HepG2 (cell line): ENCODE results near the gene KRT16. TPM values are rescaled to one million over a fixed set of nuclear protein-coding genes. Genes with fewer than 3 reads are reported as not detected.

Source experiments
- BORCS8-MEF2B ChIP-seq: sonication (generic); formaldehyde crosslinking; IDR thresholded peaks from 2 replicates; pipeline ENCODE4 v1.8.0; 2022; ENCODE audit warnings: mild to moderate bottlenecking, missing genetic modification reagents
- FOSL2 ChIP-seq: sonication (generic); formaldehyde crosslinking; IDR thresholded peaks from 2 replicates; pipeline ENCODE4 v1.4.0; 2020; ENCODE audit warnings: missing genetic modification reagents
- HDAC2 ChIP-seq: sonication (generic); formaldehyde crosslinking; IDR thresholded peaks from 2 replicates; pipeline ENCODE4 v1.4.0; 2020; ENCODE audit warnings: missing genetic modification reagents
- HNF1B ChIP-seq: sonication (generic); formaldehyde crosslinking; IDR thresholded peaks from 2 replicates; pipeline ENCODE4 v1.5.1; 2020; ENCODE audit warnings: mild to moderate bottlenecking, moderate library complexity, missing genetic modification reagents
- JDP2 ChIP-seq: sonication (generic); formaldehyde crosslinking; IDR thresholded peaks from 2 replicates; pipeline ENCODE4 v1.8.1; 2022; ENCODE audit warnings: missing genetic modification reagents, borderline replicate concordance
- KLF6 ChIP-seq: IDR thresholded peaks from 2 replicates; pipeline ENCODE4 v1.8.0; 2016; ENCODE audit warnings: missing biosample characterization, missing genetic modification reagents
- KMT2A ChIP-seq: sonication (generic); formaldehyde crosslinking; IDR thresholded peaks from 2 replicates; pipeline ENCODE4 v1.4.0; 2020; ENCODE audit warnings: missing genetic modification reagents
- MTA1 ChIP-seq: sonication (generic); formaldehyde crosslinking; IDR thresholded peaks from 2 replicates; pipeline ENCODE4 v1.4.0; 2020; ENCODE audit warnings: missing genetic modification reagents, mild to moderate bottlenecking, borderline replicate concordance
- MTF2 ChIP-seq: sonication (generic); formaldehyde crosslinking; IDR thresholded peaks from 2 replicates; pipeline ENCODE4 v1.5.0; 2020; ENCODE audit warnings: missing genetic modification reagents, borderline replicate concordance
- NFYC ChIP-seq: IDR thresholded peaks from 2 replicates; pipeline ENCODE4 v1.6.1; 2016; ENCODE audit warnings: missing genetic modification reagents, missing compliant biosample characterization
- NKX3-1 ChIP-seq: sonication (generic); formaldehyde crosslinking; IDR thresholded peaks from 2 replicates; pipeline ENCODE4 v1.5.0; 2020; ENCODE audit warnings: missing genetic modification reagents
- POGK ChIP-seq: sonication (generic); formaldehyde crosslinking; conservative IDR thresholded peaks from 2 replicates; pipeline ENCODE4 v1.8.0; 2022; ENCODE audit warnings: mild to moderate bottlenecking, moderate library complexity, missing genetic modification reagents
- PREB ChIP-seq: sonication (generic); formaldehyde crosslinking; IDR thresholded peaks from 2 replicates; pipeline ENCODE4 v1.4.0; 2020; ENCODE audit warnings: missing genetic modification reagents
- YEATS4 ChIP-seq: sonication (generic); formaldehyde crosslinking; IDR thresholded peaks from 2 replicates; pipeline ENCODE4 v1.4.0; 2020; ENCODE audit warnings: missing genetic modification reagents, borderline replicate concordance
- ZBTB25 ChIP-seq: IDR thresholded peaks from 2 replicates; pipeline ENCODE4 v1.6.1; 2018; ENCODE audit warnings: missing genetic modification reagents
- ZBTB3 ChIP-seq: sonication (generic); formaldehyde crosslinking; IDR thresholded peaks from 2 replicates; pipeline ENCODE4 v1.4.0; 2020; ENCODE audit warnings: low read depth, mild to moderate bottlenecking, moderate library complexity, missing genetic modification reagents, borderline replicate concordance
- ZMYM2 ChIP-seq: sonication (generic); formaldehyde crosslinking; IDR thresholded peaks from 2 replicates; pipeline ENCODE4 v1.8.0; 2022; ENCODE audit warnings: mild to moderate bottlenecking, missing genetic modification reagents
- ZNF280D ChIP-seq: sonication (generic); formaldehyde crosslinking; IDR thresholded peaks from 2 replicates; pipeline ENCODE4 v1.5.1; 2020; ENCODE audit warnings: mild to moderate bottlenecking, missing genetic modification reagents
- ZNF556 ChIP-seq: sonication (generic); formaldehyde crosslinking; IDR thresholded peaks from 2 replicates; pipeline ENCODE4 v1.4.0; 2020; ENCODE audit warnings: mild to moderate bottlenecking, missing genetic modification reagents, borderline replicate concordance
- ZNF615 ChIP-seq: sonication (generic); formaldehyde crosslinking; IDR thresholded peaks from 2 replicates; pipeline ENCODE4 v1.5.0; 2020; ENCODE audit warnings: mild to moderate bottlenecking, missing genetic modification reagents, borderline replicate concordance
- ZNF616 ChIP-seq: sonication (generic); formaldehyde crosslinking; IDR thresholded peaks from 2 replicates; pipeline ENCODE4 v1.5.0; 2020; ENCODE audit warnings: low read depth, mild to moderate bottlenecking, missing genetic modification reagents
- polyA plus RNA-seq, 8 experiments: library from polyadenylated mRNA; depleted of rRNA in 3 of 8; stranded (reverse) in 7 of 8; unstranded in 1 of 8; fragments of >200 nt; fragmentation: Illumina TruSeq in 4 of 8; extraction: Trizol in 4 of 8; gene quantifications; 2 replicates each; pipeline versions ENCODE4 v1.2.1 to v1.2.3, GENCODE V29; 2011 to 2016; ENCODE audit warnings: low read depth in 4 of 8, missing spikeins in 1 of 8, mixed read lengths in 1 of 8; ENCODE audit not compliant: insufficient read depth in 1 of 8
- total RNA-seq, 5 experiments: library from RNA; depleted of rRNA; stranded (reverse); fragments of >200 nt; fragmentation: Illumina TruSeq; extraction: Trizol; gene quantifications; 2 replicates each; pipeline ENCODE4 v1.2.3, GENCODE V29; 2016; ENCODE audit warnings: low read depth in 1 of 5
- TF ChIP-seq, protein P1 (sequence below): IDR thresholded peaks from 2 replicates; pipeline ENCODE4 v1.6.1; 2016; ENCODE audit warnings: missing genetic modification reagents, missing compliant biosample characterization

The KRT16 gene
- total and polyA plus RNA-seq, 2 of the 13 experiments (the other 11 are each of a cell fraction or from before 2014, with no cell fraction given) = not detected

- TF ChIP-seq POGK (CRISPR knock-in tag) (0 out of 2 replicates have a peak, but pooled peaks have one; percentile 3), JDP2 (CRISPR knock-in tag) (no peak), ZBTB3 (CRISPR knock-in tag) (peak; percentile 25; the same call in 1 of the 2 replicates), FOSL2 (CRISPR knock-in tag) (peak; percentile 15; the same call in 1 of the 2 replicates), HDAC2 (CRISPR knock-in tag) (peak; percentile 44; the same call in 1 of the 2 replicates), HNF1B (CRISPR knock-in tag) (no peak), BORCS8-MEF2B (no peak), MTA1 (CRISPR knock-in tag) (no peak), MTF2 (no peak), ZNF616 (CRISPR knock-in tag) (no peak), ZNF280D (no peak), KMT2A (CRISPR knock-in tag) (no peak), ZMYM2 (CRISPR knock-in tag) (no peak), NFYC (no peak), ZBTB25 (CRISPR knock-in tag) (peak; percentile 55; the same call in 1 of the 2 replicates), ZNF615 (CRISPR knock-in tag) (no peak), YEATS4 (CRISPR knock-in tag) (no peak), KLF6 (peak; percentile 73; the same call in 1 of the 2 replicates), NKX3-1 (CRISPR knock-in tag) (no peak), PREB (no peak), ZNF556 (CRISPR knock-in tag) (no peak)
- TF ChIP-seq, protein P1, sequence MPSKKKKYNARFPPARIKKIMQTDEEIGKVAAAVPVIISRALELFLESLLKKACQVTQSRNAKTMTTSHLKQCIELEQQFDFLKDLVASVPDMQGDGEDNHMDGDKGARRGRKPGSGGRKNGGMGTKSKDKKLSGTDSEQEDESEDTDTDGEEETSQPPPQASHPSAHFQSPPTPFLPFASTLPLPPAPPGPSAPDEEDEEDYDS (CRISPR knock-in tag) = no peak
Measured at GRCh38 chr17:41647940-41648410, 35.4 kb upstream of the KRT16 start (continued).
